ENCODE data around the gene GPR137C. TPM values are rescaled to one million over a fixed set of nuclear protein-coding genes. Genes with fewer than 3 reads are reported as not detected.
A peak's percentile ranks its signal among the peaks of the same experiment; 100 is the strongest.

The GPR137C gene
- total and polyA plus RNA-seq, 2 of the 4 experiments (the other 2 are of a cell fraction), result 0.72 to 0.91 TPM

GRCh38 chr14:52641745-52642144 lies 89.1 kb downstream of the GPR137C start:
- WGBS, 2 experiments (ENCODE audit: extremely low coverage in 2 of 2, insufficient read length in 1 of 2), result no CpG with 5 or more reads among the region's 1 CpG
- Histone ChIP-seq H3K9ac (ENCODE audit: low read depth, low read length) (no peak overlapping the region), H3K79me1 (ENCODE audit: low read depth in 1 of 2, low read length in 2 of 2) (no peaks in the 10 kb centered on the region), H3K9me3 (ENCODE audit: control insufficient read depth, insufficient read depth, low read length) (peaks cover 2% of the 10 kb centered on the region; the same call in 1 of the 2 replicates), H3K4ac (ENCODE audit: low read depth, low read length) (no peak overlapping the region), H2BK5ac (ENCODE audit: low read depth, low read length, poor library complexity, severe bottlenecking) (no peak overlapping the region), H2AFZ (replicated peaks; ENCODE audit: low read length, poor library complexity) (no peak overlapping the region), H4K91ac (ENCODE audit: insufficient read depth, low read depth, low read length) (no peak overlapping the region), H3K14ac (replicated peaks; ENCODE audit: low read depth, low read length) (no peak overlapping the region), H4K5ac (ENCODE audit: low read depth, low read length) (no peak overlapping the region), H2BK15ac (ENCODE audit: low read depth, low read length) (no peak overlapping the region), H2BK20ac (ENCODE audit: low read depth, low read length) (no peak overlapping the region), H4K20me1 (ENCODE audit: insufficient read depth, low read length) (no peaks in the 10 kb centered on the region), H4K8ac (ENCODE audit: low read depth in 2 of 2, low read length in 2 of 2) (no peak overlapping the region), H3K4me2 (ENCODE audit: low read depth, low read length) (no peak overlapping the region), H3K4me1 (ENCODE audit: control insufficient read depth, insufficient read depth, low read length) (no peaks in the 10 kb centered on the region), H3K56ac (ENCODE audit: extremely low read depth, insufficient read depth, low read length) (no peak overlapping the region), H3K9me1 (ENCODE audit: insufficient read depth, low read length) (no peaks in the 10 kb centered on the region; the same call in 1 of the 2 replicates), H3K23ac (ENCODE audit: low read depth, low read length) (no peak overlapping the region), H3K4me3 (ENCODE audit: insufficient read depth, low read depth, low read length) (no peak overlapping the region), H3K27ac (ENCODE audit: insufficient read depth, low read length) (no peak overlapping the region), H2AK9ac (replicated peaks; ENCODE audit: low read depth, low read length, poor library complexity) (no peak overlapping the region), H2BK120ac (ENCODE audit: low read depth, low read length) (no peak overlapping the region), H2AK5ac (ENCODE audit: low read depth, low read length) (no peak overlapping the region), H3K36me3 (ENCODE audit: control insufficient read depth, insufficient read depth, low read length) (peaks cover 15% of the 10 kb centered on the region), H3K27me3 (ENCODE audit: control insufficient read depth, insufficient read depth, low read length) (no peaks in the 10 kb centered on the region), H3K18ac (ENCODE audit: low read depth, low read length) (no peak overlapping the region)
- ChIA-PET CTCF (no interaction called here), POLR2A (ENCODE audit: unreplicated experiment) (no interaction called here)
- BruUV-seq (replicated peaks), result no TSS peak
- in situ Hi-C loops (cut with MboI; ENCODE audit: low sequenced_read_pairs), result no loop called here
- ATAC-seq (ENCODE audit: low read depth), result no peak
- DNase-seq, result peak; percentile 1
- dilution Hi-C loops (cut with HindIII; ENCODE audit: low sequenced_read_pairs, unreplicated experiment), result no loop called here
- TF ChIP-seq ELK1 (IDR thresholded peaks at IDR 0.05; ENCODE audit: borderline replicate concordance, low read depth, low read length), result no peak
- no peak for TF ChIP-seq MAZ (IDR thresholded peaks at IDR 0.05; ENCODE audit: borderline replicate concordance, low read depth, low read length)
- no peak for TF ChIP-seq CHD1 (IDR thresholded peaks at IDR 0.05; ENCODE audit: low read depth, low read length)
- TF ChIP-seq MAFK (IDR thresholded peaks at IDR 0.05; ENCODE audit: low read depth, low read length), result no peak
- no peak for TF ChIP-seq FOS (IDR thresholded peaks at IDR 0.05; ENCODE audit: low read depth, low read length)
- intact Hi-C loops (cut with micrococcal nuclease), result no loop called here
